Fibroblast of lung (primary cell): ENCODE results near the gene WWOX.

ENCODE experiments used
- EZH2 ChIP-seq: IDR thresholded peaks from 2 replicates; pipeline ENCODE4 v1.5.1; 2012; ENCODE audit warnings: low read length, control low read depth, mild to moderate bottlenecking; ENCODE audit errors: missing control alignments
- TF ChIP-seq, protein P1 (sequence below), 2 donors: IDR thresholded peaks in 1 of 2; conservative IDR thresholded peaks in 1 of 2; 1 replicate in 1 of 2; 2 replicates in 1 of 2; pipeline ENCODE4 v1.5.1; 2011 to 2012; ENCODE audit warnings: low read length in 2 of 2, control low read depth in 1 of 2, inconsistent platforms in 1 of 2, low read depth in 1 of 2, mild to moderate bottlenecking in 1 of 2

DNA sequence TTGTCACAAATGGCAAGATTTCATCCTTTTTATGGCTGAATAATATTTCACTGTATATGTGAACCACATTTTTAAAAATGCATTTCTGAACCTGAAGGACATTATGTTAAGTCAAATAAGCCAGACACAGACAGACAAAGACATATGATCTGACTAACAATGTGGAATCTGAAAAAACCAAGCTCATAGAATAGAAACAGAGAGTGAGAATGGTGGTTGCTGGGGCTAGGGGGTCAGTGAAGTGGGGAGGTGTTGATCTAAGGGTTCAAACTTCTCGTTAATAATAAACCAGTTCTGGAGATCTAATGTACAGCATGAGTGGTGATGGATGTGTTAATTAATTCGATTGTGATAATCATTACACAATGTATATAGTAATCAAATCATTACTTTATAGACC is 475.1 kb downstream of the WWOX start:
- TF ChIP-seq, protein P1, sequence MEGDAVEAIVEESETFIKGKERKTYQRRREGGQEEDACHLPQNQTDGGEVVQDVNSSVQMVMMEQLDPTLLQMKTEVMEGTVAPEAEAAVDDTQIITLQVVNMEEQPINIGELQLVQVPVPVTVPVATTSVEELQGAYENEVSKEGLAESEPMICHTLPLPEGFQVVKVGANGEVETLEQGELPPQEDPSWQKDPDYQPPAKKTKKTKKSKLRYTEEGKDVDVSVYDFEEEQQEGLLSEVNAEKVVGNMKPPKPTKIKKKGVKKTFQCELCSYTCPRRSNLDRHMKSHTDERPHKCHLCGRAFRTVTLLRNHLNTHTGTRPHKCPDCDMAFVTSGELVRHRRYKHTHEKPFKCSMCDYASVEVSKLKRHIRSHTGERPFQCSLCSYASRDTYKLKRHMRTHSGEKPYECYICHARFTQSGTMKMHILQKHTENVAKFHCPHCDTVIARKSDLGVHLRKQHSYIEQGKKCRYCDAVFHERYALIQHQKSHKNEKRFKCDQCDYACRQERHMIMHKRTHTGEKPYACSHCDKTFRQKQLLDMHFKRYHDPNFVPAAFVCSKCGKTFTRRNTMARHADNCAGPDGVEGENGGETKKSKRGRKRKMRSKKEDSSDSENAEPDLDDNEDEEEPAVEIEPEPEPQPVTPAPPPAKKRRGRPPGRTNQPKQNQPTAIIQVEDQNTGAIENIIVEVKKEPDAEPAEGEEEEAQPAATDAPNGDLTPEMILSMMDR (conservative IDR thresholded peaks at IDR 0.05 in 1 of 2, IDR thresholded peaks at IDR 0.05 in 1 of 2; ENCODE audit: low read depth in 1 of 2, low read length in 2 of 2) = no peak
- TF ChIP-seq EZH2 = no peak
